HG02981 (cell line): ENCODE results near the gene CST6.
A peak's percentile ranks its signal among the peaks of the same experiment; 100 is the strongest.
"Not testable (repeated sequence)": the region's sequence is repeated elsewhere in the genome, so short reads cannot be mapped to it uniquely, and the experiment has no call there.

ENCODE experiments used
- ATAC-seq: cut with Tn5 transposase; IDR thresholded peaks from one replicate; pipeline ENCODE4 v1.9.1; 2021; ENCODE audit warnings: mild to moderate bottlenecking, moderate library complexity; ENCODE audit not compliant: unreplicated experiment

Gene CST6

DNA sequence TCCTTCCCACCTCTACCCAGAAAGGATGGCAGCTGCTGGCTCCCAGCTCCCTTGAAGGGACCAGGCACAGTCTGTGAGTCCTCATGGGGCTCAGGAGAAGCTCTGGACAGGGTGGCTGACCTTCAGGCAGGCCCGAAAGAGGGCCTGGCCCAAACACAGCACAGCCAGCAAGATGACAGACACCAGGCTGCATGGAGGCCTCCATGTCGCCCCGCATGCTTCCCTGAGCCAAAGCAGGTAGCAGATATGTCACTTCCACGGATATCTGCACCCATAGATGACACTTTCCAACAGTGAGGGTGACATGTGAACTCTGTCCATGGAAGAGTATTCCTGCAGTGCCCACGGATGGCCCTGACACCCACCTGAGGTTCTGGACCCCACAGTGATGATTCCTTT lies 28.2 kb upstream of the CST6 start:
- no peak for ATAC-seq

DNA sequence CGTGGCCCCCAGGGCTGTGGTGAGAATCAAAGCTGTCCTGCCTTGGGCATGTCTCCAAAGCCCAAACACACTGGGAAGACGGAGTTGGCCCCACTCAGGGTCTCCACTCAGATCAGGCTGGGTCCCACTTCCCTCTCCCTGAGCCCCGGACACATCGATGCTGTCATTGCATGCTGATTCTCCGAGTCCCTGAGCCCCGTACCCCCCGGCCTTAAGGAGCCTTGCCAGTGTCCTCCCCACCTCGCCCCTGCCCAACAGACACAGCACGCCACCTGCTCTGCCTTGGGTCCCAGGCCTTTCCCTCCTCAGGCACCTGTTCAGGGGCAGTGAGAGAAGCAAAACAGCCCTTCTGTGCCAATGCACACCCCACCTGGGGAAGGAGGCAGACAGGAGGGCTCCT lies 24.5 kb upstream of the CST6 start:
- no peak for ATAC-seq

DNA sequence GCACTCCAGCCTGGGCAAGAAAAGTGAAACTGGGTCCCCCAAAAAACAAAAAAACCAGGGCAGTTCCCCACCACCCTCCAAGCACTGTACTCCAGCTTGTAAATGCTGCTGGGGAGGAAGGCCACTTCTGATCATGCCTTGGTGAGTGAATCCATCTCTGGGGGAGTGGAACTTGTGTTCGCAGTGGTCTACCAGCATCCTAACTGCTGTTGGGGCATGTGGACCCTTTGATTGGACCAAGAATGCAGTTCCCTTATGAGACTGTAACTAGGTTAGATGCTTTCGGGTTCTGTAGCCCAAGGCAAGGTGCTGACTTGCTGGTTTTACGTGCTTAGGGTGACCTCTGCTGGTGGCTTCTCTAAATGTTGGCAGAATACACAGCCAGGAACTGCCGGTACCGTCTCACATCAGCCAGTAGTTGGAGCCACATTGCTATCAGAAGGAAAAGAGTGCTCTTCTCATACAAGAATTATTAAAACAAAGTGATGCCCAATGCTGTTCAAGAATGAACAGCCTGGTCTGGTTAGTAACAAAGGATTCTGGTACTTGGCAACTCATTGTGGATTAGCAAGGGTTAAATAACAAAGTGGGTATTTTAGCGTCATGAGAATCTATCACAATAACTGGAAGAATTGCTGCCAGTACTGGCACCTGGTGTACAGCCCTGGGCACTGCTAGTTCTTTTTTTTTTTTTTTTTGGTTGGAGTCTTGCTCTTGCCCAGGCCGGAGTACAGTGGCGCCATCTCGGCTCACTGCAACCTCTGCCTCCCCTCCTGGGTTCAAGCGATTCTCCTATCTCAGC lies 22.8 kb upstream of the CST6 start:
- peak; percentile 92 for ATAC-seq

- ATAC-seq, result no peak
Observed at GRCh38 chr11:65992056-65992455, 19.8 kb upstream of the CST6 start.

- ATAC-seq, result no peak
Observed at GRCh38 chr11:65997286-65997685, 14.5 kb upstream of the CST6 start.

DNA sequence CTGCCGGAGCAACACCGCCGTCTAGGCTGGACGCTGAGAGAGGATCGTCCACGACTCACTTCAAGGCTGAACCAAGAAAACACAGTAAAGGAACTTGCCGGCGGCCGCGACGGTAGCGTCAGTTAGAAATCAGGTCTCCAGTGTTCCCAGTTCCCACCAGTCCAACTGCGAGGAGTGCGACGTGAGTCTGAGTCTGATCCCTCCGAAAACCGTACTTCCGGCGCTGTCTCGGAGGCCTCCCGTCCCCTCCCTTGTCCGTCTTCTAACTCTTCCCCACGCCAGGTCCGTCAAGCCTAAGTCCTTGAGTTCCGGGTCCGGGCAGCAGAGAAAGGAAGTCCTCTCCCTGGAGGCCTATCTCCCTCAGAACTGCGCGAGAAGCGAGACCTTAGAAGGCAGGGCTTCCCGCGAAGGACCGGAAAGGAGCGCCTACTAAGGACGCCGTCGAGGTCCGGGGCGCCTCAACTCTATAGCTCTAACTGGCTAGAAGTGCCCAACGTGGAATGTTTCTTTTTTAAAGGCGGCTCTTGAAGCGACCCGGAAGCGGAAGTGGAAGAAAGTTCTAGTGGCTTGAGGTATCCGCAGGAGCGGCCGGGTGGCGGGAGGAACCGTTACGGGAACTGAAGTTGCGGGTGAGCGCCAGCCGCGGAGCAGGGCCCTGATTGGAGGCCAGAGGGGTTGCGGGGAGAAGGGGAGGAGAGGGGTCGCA lies 9.7 kb upstream of the CST6 start, which contains the start of the genes BANF1 and EIF1AD:
Gene BANF1, plus strand, starts transcription at position 562 of the 706 bp plus-strand sequence. CDS start 748 bp downstream, outside the sequence.
Gene EIF1AD, minus strand, starts transcription at position 216 of the 706 bp plus-strand sequence. CDS start 1,768 bp downstream, outside the sequence.
- peak; percentile 85 for ATAC-seq

GRCh38 chr11:66002648-66003225 lies 9.1 kb upstream of the CST6 start:
- ATAC-seq, result peak; percentile 36

- ATAC-seq, result no peak
Observed at GRCh38 chr11:66003291-66003690, 8.5 kb upstream of the CST6 start.

GRCh38 chr11:66004186-66004585 lies 7.6 kb upstream of the CST6 start:
- no peak for ATAC-seq

- ATAC-seq, result no peak
Observed at GRCh38 chr11:66006134-66006890, 5.5 kb upstream of the CST6 start.

GRCh38 chr11:66006891-66007176 lies 5.0 kb upstream of the CST6 start:
- ATAC-seq, result no peak

GRCh38 chr11:66007201-66007634 lies 4.6 kb upstream of the CST6 start:
- ATAC-seq, result no peak

GRCh38 chr11:66008095-66008467 lies 3.7 kb upstream of the CST6 start:
- ATAC-seq, result no peak

DNA sequence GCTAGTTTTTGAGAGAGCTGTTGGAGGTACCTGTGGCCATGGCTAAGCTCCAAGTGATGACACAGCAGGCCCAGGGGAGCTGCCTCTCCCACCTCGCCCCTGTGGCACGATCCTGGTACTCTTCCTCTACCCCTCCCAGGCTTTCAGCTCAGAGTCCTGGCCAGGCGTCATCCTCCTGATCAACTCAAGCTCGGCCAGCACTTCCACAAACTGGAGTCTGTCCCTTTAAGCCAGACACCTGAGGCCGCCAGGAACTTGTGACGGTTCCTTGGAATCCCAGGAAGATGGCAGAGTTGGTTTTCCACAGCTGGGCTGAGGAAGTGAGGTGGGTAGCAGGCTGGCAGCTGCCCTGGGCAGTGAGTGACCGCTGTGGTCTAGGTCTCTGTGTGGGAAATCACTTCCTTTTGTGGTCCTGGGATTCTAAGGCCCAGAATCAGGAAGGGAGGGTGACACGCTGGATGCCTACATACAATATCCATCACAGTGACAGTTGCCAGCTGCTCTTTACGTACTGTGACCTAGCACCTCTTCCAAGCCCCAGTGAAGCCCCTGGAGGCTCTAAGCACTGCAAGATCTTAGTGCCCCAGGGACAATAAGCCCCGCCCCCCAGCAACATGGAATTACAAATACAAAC lies 3.2 kb upstream of the CST6 start:
- ATAC-seq, result no peak

DNA sequence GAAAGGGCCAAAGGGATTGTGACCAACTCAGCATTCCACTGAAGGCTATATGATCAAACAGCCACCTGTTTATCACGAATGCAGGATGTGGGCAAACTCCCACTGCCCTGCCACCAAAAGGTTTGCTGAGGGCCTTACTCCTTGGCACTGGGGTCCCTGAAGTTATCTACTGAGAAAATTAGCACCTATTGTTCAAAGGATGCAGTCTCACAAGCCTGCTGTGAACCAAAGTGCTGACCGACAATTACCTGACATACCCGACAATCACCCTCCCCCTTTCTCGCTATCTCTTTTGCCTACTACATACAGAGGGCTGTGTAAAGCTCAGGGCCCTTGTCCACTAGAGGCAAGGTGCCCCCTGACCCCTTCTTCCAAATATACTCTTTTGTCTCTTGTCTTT lies 1.8 kb upstream of the CST6 start:
- ATAC-seq, result not testable (repeated sequence)

- ATAC-seq, result no peak
Observed at GRCh38 chr11:66011239-66011784, 496 bp upstream of the CST6 start.

DNA sequence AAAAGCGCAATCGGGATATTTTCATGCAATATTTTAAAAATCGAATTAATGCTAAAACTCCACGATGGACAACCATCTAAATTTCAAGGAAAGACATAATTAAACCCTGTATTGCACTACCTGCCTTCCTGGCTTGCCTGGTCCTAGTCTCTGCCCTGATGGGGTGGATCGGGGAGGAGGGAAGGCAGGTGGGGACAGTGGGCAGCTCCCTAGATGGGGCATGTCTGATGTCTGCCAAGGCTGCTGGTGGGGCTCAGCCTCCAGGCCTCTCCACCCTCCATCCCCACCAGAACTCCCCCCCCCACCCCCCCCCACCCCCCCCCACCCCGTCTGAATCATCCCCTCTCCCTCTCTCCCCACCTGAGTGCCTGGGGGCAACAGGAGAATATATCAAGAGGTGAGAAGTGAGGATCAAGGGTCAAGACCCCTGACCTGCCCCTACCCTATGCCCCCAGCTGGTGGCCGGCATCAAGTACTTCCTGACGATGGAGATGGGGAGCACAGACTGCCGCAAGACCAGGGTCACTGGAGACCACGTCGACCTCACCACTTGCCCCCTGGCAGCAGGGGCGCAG lies 650 bp downstream of the CST6 start:
- ATAC-seq, result no peak

- ATAC-seq, result no peak
Observed at GRCh38 chr11:66012946-66013761, 1.3 kb downstream of the CST6 start.

DNA sequence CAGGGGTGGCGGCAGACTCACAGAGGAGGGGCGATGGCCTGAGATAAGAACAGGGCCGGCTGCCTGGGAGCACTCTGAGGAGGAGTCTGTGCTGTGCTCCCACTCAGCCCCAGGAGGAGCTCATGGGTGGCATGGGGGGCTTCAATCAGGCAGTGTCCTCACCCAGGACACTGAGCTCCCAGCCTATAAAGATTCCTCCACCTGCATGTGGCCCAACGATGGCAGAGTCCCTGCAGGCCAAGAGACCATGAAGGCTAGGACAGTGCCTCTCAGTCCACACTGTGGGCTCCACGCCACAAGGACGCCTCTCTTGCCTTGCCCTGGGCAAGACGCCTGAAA lies 1.9 kb downstream of the CST6 start:
- no peak for ATAC-seq
